Measurements from ENCODE around the gene SLCO2B1.
A peak's percentile ranks its signal among the peaks of the same experiment; 100 is the strongest.

SLCO2B1 gene

DNA sequence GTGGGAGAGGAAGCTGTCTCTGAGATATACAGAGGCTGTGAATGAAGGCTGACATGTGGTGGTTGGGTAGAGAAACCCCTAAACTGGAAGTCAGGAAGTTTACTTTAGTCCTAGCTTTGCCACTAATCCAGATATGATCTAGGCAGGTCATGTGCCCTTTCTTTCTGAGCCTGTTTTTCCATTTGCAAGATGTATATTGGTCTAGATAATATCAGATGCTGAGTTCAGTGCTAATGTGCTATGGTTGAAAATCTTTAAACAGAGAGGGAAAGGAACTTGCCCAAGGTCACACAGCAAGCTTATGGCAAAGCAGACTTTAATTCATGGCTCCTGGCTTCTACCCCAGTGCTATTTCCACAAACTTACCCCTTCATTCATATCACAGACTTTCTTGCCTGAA, 63.9 kb downstream of the SLCO2B1 start:
- no peak for DNase-seq

DNA sequence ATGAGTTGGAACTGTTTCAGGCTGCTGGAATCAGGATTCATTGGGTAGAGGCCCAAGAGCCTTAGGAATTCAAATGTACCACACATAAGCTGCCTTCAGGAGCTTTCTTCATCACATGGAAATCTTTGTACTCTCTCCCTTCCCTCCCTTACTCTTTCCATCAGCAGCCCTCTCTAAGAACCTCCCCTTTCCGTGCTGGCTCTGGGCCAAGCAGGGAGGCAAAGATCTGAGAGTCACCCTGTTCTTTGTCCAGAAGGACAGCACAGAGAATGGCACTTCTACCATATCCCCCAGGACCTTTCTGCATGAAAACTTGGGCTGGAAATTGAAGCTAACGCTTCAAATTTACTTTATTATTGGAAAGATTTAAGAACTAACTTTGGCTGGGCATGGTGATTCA, 69.0 kb downstream of the SLCO2B1 start:
- no peak for DNase-seq

DNA sequence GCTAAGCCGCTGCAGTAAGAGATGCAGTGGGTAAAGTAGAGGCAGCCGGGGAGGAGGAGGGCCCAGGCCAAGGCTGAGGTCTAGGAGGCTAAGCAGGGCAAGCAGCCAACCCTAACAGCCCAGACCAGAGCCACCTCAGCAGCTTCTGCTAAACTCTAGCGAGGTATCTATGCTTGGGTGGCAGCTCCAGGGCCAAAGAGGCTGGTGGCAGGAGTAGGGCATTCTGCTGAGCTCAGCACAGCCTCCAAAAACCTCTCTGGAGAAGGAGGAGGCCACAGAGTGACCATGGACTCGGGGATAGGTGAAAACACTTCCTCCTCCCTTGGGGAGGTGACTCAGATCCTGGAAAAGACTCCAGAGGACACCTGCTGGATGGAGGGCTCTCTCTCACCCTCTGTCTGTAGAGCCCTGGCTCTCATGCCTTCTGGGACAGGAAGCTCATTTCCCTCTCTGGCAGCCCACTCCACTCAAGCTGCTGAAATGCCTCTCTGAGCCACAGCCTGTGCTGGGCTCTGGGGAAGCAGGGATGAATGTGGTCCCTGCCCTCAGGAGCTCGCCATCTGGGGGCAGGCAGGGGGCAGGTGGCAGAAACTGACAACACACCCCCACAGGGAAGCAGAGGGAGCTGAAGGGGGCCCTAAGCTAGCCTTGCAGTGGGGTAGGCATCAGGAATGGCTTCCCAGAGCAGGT, 73.2 kb downstream of the SLCO2B1 start:
- no peak for DNase-seq

DNA sequence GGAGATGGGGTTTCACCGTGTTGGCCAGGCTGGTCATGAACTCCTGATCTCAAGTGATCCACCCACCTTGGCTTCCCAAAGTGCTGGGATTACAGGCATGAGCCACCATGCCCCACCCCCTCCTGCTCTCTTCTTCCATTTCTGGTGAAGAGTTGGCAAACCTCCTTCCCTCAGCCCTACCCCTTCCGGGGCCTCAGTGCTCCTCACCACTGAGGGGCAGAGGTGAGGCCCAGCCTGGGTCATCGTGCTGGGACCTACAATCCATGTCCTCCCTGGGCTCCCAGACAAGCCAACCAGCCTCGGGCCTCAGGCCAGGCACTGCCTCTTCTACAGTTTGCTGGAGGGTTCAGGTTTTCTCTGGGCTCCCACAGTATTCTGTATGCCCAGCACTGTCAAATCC, 74.9 kb downstream of the SLCO2B1 start:
- no peak for DNase-seq

DNA sequence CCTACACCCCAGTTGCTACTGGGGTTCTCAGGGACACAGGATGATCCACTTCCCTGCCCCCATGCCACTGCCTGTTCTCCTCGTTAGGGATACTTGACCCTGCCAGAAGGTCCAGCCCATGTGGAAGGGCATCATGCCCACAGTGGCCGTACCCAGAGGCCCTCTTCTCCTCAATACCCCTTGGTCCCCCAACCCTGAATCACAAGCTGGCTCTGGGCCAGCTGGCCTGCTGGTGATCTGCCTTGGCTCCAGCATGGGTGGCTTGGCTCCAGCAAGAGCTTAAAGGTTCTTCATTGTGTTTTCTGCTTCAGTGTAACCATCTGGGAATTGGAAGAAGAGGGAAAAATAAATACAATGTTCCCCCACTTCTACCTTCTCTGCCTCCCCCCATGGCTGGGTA, 78.6 kb downstream of the SLCO2B1 start:
- DNase-seq: no peak

DNA sequence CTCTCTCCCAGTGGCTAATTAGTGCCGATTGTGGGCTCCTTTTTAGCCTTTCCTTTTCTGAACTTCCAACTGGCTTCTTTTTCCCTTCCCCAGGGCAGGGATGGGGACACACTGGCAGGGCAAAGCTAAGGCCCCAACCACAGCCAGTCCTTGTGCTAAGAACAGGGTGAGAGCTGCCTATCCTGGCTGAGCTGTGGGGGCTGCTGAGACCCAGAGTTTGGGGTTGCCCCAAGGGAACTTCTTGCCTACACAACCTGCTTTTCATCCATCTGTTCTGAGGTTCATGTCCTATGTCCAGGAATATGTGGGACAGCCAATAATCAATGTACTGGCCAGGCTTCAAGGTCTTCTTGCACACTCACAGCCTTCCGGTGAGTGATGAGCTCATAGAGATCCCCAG, 79.7 kb downstream of the SLCO2B1 start:
- DNase-seq: no peak

DNA sequence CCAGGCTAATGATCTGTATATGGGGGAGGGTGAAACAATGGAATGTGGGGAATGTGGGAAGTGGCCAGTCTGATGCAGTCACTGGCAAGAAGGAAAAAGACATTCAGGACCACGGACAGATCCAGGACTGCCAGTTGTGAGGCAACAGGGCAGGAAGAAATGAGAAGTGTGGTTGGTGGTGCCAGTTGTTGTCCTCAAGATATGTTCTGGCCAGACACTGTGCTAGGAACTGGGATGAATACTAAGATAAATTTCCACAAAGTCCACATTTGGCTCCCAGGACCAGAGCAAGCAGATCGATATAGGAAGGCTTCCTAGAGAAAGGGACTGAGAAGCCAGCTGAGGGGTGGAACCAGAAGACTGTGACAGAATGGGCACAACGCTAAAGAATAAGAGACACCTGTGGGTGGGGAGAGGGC, 82.9 kb downstream of the SLCO2B1 start:
- DNase-seq: peak in 2 of 56 donors; percentile 4 to 7

DNA sequence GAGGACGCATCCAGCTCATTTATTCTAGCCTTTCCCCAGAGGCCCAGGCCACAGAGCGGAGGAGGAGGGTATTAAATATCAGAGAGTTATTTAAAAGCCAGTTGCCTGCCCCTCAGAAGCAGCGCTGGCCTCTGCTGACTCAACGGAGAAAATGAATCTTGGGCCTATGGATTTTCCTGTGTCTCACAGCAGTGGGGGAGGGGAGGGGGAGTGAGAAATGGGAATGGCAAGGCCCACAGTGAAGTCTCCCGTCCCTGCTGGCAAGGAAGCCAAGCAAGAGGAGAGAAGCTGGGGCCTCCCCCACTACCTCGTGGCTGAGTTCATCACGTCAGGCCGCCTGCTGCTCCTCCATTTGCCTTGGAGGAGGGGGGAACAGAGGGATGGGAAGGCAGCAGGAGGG, 85.2 kb downstream of the SLCO2B1 start:
- DNase-seq: no peak

DNA sequence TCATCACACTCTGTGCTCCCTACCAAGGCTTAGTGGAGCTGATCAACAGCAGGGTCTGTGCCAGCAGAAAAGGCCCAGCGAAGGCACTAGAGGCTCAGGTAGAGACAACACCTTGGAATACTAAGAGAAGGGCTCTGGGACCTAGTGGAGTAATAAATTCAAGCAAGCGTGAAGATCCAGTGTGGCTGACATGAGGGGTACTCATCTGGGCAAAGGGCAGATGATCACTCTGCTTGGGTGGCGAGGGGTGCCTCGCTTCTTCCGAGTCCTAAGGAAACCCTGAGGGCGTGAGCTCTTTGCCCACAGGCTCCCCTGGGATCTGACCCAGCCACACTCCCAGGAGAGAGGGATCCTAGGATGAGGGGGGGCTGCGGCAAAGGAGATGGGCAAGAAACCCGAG, 86.1 kb downstream of the SLCO2B1 start:
- no peak for DNase-seq

DNA sequence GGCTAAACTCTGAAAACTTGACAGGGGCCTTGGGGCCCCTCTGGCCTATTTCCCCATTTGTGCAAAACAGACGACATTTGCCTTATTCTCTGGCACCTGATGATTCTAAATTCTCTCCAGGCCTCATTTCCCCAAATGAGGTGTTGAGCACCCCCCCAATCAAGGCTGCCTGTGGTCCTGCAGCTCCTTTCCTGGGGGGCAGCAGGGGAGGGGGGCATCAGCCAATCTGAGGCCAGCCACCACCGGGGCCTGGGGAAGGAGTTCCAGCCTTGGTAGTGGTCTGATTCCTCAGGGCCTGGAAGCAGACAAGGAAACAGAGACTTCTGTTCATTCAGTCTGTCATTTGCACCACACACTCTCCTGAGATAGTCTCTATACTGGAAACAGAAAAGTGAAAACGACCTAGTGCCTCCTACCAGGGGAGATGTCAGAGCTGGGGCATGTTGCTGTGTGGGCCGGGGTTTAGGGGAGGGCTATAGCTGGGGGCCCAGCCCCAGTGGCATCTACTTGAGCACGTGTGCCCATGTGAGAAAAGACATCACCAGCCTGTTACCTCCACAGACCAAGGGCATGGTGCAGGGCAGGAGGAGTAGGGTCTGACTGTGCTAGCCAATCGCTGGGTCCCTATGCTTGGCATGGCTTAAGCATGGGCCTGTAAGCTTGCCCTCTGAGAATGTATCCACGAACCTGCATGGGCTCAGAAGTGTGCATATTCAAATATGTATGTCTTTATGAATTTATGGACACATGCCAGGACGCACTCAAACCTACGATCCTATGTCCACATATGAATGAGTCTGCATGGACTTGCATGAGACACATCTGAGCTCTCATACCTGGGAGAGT, 87.9 kb downstream of the SLCO2B1 start:
- no peak for DNase-seq

DNA sequence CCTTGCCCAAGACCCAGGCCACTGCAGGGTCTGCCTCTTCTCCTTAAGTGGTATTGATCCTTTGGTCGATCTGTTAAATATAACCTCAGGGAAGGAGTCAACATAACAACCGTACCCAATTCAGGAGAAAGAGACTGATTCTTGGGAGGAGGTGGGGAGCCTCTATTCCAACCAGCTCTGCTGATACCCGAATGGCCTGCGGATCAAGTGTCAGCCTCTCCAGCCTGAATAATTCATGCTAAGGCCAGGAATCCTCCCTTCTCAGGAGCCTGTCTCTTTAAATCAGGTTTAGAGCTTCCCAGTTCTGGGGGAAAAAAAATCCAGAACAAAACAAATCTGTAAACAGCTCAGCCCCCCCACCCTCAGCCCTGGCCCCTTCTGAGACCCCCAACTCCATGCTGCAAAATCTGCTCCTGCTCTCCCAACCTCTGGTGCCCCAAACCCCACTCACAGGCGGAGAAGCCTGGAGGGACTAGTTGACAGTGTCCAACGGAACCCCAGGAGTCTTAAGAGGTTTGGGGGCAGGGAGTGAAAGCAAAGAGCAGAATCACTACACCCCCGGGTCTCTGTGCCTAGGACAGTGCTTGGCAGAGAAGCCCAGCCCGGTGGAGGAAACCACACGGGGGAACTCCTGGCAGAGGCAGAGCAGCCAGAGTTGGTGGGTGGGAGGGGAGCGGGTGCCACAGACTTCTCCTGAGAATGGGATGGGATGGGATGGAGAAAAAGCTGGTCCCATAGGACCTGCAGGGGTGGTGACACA, 88.8 kb downstream of the SLCO2B1 start:
- DNase-seq: no peak

DNA sequence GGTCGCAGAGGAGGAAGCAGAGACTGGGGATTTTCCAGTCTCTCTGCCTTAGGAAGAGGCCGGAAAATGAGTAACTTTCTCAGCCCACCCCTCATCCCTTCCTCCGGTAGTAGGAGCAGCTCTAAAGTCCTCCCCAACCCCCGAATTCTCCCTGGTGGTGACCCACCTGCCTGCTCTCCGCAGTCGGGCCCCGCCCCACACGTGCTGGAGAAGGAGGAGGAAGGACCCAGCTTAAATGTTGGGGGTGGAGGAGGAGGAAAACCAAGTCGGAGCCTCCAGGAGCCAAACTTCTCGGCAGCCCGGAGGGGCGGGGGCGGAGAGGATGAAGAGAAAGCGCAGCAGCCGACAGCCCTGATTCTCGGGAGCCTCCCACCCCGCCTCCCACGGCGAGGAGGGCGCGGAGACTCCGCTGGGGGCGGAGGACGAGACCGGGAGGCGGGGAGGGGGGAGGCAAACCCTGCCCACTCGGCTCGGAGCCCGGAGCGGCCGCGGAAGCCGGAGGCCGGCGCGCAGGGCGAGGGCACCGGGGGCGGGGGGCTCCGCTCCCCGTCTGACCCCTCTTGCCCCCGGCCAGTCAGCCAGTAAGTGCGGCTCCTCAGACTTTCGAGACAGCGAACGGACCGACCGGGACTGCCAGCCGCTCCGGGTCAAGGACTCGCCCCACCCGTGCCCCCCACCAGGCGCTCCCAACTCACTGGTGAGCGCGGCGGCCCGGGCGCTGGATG, 89.6 kb downstream of the SLCO2B1 start, which contains the start of gene TPBGL:
Gene TPBGL (plus strand): TSS at position 464 of the 725 bp plus-strand sequence. CDS start 276 bp downstream, outside the sequence.
- DNase-seq: peak in 20 of 56 donors; percentile 20 to 71 (median 36)

DNA sequence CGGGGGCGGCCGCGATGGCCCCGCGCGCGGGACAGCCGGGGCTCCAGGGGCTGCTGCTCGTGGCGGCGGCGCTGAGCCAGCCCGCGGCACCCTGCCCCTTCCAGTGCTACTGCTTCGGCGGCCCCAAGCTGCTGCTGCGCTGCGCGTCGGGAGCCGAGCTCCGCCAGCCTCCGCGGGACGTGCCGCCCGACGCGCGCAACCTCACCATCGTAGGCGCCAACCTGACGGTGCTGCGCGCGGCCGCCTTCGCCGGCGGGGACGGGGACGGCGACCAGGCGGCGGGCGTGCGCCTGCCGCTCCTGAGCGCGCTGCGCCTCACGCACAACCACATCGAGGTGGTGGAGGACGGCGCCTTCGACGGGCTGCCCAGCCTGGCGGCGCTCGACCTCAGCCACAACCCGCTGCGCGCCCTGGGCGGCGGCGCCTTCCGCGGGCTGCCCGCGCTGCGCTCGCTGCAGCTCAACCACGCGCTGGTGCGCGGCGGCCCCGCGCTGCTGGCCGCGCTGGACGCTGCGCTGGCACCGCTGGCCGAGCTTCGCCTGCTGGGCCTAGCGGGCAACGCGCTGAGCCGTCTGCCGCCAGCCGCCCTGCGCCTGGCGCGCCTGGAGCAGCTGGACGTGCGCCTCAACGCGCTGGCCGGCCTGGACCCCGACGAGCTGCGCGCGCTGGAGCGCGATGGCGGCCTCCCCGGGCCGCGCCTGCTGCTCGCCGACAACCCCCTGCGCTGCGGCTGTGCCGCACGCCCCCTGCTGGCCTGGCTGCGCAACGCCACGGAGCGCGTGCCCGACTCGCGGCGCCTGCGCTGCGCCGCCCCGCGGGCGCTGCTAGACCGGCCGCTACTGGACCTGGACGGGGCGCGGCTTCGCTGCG, 90.4 kb downstream of the SLCO2B1 start:
- DNase-seq: peak in 45 of 56 donors; percentile 17 to 83 (median 62)

DNA sequence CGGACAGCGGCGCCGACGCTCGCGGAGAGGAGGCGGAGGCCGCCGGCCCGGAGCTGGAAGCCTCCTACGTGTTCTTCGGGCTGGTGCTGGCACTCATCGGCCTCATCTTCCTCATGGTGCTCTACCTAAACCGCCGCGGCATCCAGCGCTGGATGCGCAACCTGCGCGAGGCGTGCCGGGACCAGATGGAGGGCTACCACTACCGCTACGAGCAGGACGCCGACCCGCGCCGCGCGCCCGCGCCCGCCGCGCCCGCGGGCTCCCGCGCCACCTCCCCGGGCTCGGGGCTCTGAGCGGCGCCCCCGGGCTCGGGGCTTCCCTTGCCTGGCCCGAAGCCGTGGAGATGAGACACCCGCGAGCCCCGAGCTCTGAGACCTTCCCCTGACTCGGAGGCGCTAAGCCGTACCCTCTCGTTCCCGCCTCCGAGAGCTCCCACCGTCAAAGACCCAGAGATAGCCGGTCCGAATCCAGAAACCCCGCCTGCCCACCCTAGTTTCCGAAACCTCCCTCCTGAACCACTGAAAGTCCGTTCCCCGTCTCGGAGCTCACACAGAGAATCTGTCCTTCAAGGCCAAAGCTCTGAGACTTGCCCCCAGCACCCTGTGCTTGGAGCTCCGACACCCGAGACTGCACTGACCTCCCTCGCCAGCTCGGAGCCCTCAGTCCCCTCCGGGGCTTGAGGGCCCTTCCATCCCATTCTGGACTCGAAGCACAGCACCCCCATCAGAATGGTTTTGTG, 91.2 kb downstream of the SLCO2B1 start:
- DNase-seq: peak in 1 of 56 donors; percentile 62

DNA sequence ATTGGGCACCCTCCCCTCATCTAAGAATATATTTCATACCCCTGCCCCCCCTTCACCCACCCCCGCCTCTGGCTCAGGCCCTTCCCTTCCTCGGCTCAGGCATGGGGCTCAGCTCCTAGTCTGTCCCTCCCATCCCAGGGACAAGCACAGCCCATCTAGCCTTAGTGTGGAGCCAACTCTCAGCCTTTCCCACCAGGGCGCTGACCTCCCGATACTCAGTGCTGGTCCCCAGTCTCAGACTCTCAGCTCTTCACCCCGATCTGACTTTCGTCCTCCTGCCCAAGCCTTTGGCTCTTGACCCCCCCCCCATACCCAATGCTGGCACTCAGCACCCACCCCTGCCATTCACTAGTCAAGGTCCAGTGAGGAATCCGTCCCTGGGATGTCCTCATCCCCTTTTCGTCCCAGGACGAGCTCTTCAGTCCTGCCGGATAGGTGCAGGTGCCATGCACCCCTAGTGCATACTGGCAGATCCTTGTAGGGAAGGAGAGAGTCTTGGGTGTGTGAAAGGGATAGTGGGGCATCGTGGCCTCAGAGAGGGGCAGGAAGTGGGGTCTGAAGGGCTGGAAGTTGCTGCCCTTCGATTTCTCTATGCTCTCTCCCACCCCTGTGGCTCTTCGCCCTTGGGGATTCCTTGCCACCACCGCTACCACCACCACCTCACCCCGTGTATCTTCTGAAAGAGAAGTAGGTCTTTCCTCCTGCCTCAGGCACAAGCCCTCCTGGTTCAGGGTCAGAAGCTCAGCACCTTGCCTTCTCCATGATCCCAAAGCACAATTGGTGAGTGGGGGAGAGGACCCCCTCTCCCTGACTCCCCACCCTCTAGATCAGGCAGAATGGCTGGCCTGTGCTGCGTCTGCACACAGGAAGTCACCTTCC, 92.1 kb downstream of the SLCO2B1 start:
- DNase-seq: no peak

DNA sequence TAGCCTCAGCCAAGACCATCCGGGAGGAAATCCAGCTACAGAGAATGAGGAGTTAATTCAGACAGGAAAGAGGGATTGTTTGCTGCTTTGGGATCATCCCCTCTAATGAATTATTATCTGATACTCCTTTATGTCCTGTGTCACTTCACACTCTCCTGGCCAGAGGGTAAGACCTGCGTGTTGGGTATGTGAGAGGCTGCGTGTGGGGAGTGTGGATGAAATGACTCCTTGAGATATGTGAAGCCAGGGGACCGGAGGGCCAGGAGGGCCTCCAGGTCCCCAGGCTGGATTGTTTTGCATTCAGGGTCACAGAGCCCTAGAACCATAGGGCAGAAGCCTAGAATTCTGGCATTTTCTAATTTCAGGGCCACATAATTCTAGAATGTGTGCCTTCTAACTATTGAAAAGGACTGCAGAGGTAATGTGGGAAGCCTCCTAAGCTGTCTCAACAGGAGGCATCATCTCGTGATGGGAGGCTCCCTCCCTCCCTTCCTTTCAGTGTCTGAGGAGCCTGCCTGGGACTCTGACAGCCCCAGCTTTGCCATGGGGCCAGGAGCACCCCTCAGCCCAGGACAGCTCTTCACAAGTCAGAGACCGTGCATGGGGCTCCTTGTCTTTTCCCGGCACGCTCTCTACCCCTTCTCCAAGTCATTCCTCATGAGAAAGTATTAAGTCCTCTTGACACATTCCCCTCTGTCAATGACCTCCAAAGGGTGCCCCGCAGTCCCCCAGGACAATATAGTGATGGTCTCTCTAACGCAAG, 93.3 kb downstream of the SLCO2B1 start:
- no peak for DNase-seq

DNA sequence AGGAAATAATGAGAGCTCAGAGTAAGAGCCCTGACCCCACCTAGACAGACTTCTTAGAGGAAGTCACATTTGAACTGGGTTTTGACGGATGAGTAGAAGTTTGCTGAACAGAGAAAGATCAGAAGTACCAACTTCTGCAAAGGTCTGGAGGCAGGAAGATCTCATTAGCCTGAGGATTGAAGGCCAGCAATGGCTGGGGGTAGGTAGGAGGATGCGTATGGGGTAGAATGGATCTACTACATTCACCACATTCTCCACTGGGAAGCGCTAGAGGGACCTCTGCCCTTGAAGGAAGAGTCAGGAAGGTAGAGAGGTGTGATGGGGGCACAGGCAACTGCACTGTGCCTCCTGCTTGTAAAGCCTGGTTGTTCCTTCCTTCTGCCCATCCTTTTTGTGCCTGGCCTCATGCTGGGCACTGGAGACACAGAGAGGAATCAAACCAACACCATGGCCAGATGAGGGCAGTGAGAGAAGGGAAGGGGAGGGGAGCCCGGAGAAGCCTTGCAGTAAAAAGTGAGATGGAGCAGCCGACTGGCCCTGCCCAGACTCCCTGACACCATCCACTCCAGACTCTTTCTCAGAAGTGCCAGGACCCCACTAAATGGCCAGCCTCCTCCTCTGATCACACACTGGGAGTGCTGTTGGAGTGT, 94.6 kb downstream of the SLCO2B1 start:
- no peak for DNase-seq

Measured in nucleus accumbens (tissue), 56 donors.